GM19455 (cell line): ENCODE results near the gene PARP11.

ENCODE experiments used
- ATAC-seq: cut with Tn5 transposase; IDR thresholded peaks from one replicate; pipeline ENCODE4 v1.9.1; 2021; ENCODE audit not compliant: unreplicated experiment

Gene PARP11

GRCh38 chr12:3827301-3828000, 45.7 kb downstream of the PARP11 start:
- no peak for ATAC-seq

GRCh38 chr12:3821441-3821840, 51.8 kb downstream of the PARP11 start:
- ATAC-seq: no peak

GRCh38 chr12:3820122-3820521, 53.1 kb downstream of the PARP11 start:
- ATAC-seq: no peak

- ATAC-seq: no peak
These were observed 56.9 kb downstream of the PARP11 start for GRCh38 chr12:3816266-3816665.

- ATAC-seq: no peak
These were observed 58.0 kb downstream of the PARP11 start for GRCh38 chr12:3815094-3815766.

- ATAC-seq: no peak
These were observed 62.7 kb downstream of the PARP11 start for GRCh38 chr12:3810540-3810939.

- ATAC-seq: no peak
These were observed 63.2 kb downstream of the PARP11 start for GRCh38 chr12:3810016-3810370.

- no peak for ATAC-seq
These were observed 63.7 kb downstream of the PARP11 start for GRCh38 chr12:3809357-3810015.

- no peak for ATAC-seq
These were observed 68.1 kb downstream of the PARP11 start for GRCh38 chr12:3805077-3805476.

GRCh38 chr12:3803865-3804472, 69.2 kb downstream of the PARP11 start:
- ATAC-seq: no peak

- no peak for ATAC-seq
These were observed 70.5 kb downstream of the PARP11 start for GRCh38 chr12:3802721-3803120.

- no peak for ATAC-seq
These were observed 75.6 kb downstream of the PARP11 start for GRCh38 chr12:3797531-3798048.

- no peak for ATAC-seq
These were observed 77.6 kb downstream of the PARP11 start for GRCh38 chr12:3795492-3796133.

- no peak for ATAC-seq
These were observed 78.1 kb downstream of the PARP11 start for GRCh38 chr12:3795066-3795465.

GRCh38 chr12:3792623-3793288, 80.4 kb downstream of the PARP11 start:
- no peak for ATAC-seq

- no peak for ATAC-seq
These were observed 81.8 kb downstream of the PARP11 start for GRCh38 chr12:3791256-3791874.

GRCh38 chr12:3790642-3791041, 82.6 kb downstream of the PARP11 start:
- no peak for ATAC-seq

GRCh38 chr12:3789838-3790237, 83.4 kb downstream of the PARP11 start:
- ATAC-seq: no peak

- ATAC-seq: no peak
These were observed 95.9 kb downstream of the PARP11 start for GRCh38 chr12:3777206-3777809.
